ENCODE results near the gene ULBP2.

DNA sequence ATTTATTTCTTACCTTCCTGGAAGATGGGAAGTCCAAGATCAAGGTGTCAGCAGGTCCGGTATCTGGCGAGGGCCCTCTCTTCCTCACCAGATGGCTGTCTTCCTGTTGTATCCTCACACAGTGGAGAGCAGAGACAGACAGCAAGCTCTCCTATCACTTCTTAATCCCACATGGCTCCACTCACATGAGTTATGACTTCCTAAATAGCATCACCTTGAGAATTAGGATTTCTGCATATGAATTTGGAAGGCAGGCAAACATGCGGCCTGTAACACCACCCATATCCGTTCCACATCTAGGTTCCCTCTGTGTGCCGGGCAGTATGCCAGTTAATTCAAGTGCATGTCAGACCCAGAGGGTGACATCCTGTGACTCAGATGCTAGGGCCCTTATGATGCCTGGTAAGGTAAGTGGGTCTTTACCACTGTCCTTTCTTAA lies 46.0 kb upstream of the ULBP2 start:
- TF ChIP-seq POLR2A (IDR thresholded peaks at IDR 0.05) = no peak
- TF ChIP-seq, protein P1, sequence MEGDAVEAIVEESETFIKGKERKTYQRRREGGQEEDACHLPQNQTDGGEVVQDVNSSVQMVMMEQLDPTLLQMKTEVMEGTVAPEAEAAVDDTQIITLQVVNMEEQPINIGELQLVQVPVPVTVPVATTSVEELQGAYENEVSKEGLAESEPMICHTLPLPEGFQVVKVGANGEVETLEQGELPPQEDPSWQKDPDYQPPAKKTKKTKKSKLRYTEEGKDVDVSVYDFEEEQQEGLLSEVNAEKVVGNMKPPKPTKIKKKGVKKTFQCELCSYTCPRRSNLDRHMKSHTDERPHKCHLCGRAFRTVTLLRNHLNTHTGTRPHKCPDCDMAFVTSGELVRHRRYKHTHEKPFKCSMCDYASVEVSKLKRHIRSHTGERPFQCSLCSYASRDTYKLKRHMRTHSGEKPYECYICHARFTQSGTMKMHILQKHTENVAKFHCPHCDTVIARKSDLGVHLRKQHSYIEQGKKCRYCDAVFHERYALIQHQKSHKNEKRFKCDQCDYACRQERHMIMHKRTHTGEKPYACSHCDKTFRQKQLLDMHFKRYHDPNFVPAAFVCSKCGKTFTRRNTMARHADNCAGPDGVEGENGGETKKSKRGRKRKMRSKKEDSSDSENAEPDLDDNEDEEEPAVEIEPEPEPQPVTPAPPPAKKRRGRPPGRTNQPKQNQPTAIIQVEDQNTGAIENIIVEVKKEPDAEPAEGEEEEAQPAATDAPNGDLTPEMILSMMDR (IDR thresholded peaks at IDR 0.05) = no peak
